HepG2 (cell line): ENCODE results near the gene ZNF514. TPM values are rescaled to one million over a fixed set of nuclear protein-coding genes. Genes with fewer than 3 reads are reported as not detected.

Experiments used
- CHCHD3 ChIP-seq: sonication (generic); formaldehyde crosslinking; IDR thresholded peaks from 2 replicates; pipeline ENCODE4 v1.8.0; 2022; ENCODE audit warnings: mild to moderate bottlenecking, missing genetic modification reagents, moderate library complexity
- DDIT3 ChIP-seq: sonication (generic); formaldehyde crosslinking; IDR thresholded peaks from 2 replicates; pipeline ENCODE4 v1.4.0; 2020; ENCODE audit warnings: mild to moderate bottlenecking, missing genetic modification reagents
- FOSL2 ChIP-seq: sonication (generic); formaldehyde crosslinking; IDR thresholded peaks from 2 replicates; pipeline ENCODE4 v1.4.0; 2020; ENCODE audit warnings: missing genetic modification reagents
- GLMP ChIP-seq: sonication (generic); formaldehyde crosslinking; IDR thresholded peaks from 2 replicates; pipeline ENCODE4 v1.9.0; 2021; ENCODE audit warnings: missing genetic modification reagents, mild to moderate bottlenecking, borderline replicate concordance
- HNF4A ChIP-seq: sonication (generic); formaldehyde crosslinking; IDR thresholded peaks from 2 replicates; pipeline ENCODE4 v1.4.0; 2020; ENCODE audit warnings: missing genetic modification reagents
- HOXA5 ChIP-seq: sonication (generic); formaldehyde crosslinking; IDR thresholded peaks from 2 replicates; pipeline ENCODE4 v1.4.0; 2020; ENCODE audit warnings: missing genetic modification reagents
- KDM5A ChIP-seq: fragments of 200-600 bp; sonication (generic); IDR thresholded peaks from 2 replicates; pipeline ENCODE4 v1.7.0; 2018; ENCODE audit warnings: antibody characterized with exemption, mild to moderate bottlenecking, low read length, borderline replicate concordance
- MEIS1 ChIP-seq: sonication (generic); formaldehyde crosslinking; IDR thresholded peaks from 2 replicates; pipeline ENCODE4 v1.9.0; 2021; ENCODE audit warnings: mild to moderate bottlenecking, missing genetic modification reagents, moderate library complexity, borderline replicate concordance
- MXD3 ChIP-seq: IDR thresholded peaks from 2 replicates; pipeline ENCODE4 v1.6.1; 2016; ENCODE audit warnings: mild to moderate bottlenecking, missing biosample characterization, missing genetic modification reagents
- NRL ChIP-seq: sonication (generic); formaldehyde crosslinking; IDR thresholded peaks from 2 replicates; pipeline ENCODE4 v1.5.0; 2020; ENCODE audit warnings: missing genetic modification reagents, mild to moderate bottlenecking, moderate library complexity, borderline replicate concordance
- PTBP1 ChIP-seq: fragments of 200-400 bp; formaldehyde crosslinking; IDR thresholded peaks from 2 replicates; pipeline ENCODE4 v1.6.1; 2018; ENCODE audit warnings: low read length, low read depth; ENCODE audit not compliant: poor library complexity, severe bottlenecking
- RXRB ChIP-seq: IDR thresholded peaks from 2 replicates; pipeline ENCODE4 v1.6.1; 2016; ENCODE audit warnings: borderline replicate concordance, missing genetic modification reagents, missing compliant biosample characterization
- TEAD2 ChIP-seq: sonication (generic); formaldehyde crosslinking; IDR thresholded peaks from 2 replicates; pipeline ENCODE4 v1.9.0; 2021; ENCODE audit warnings: missing genetic modification reagents
- XBP1 ChIP-seq: sonication (generic); formaldehyde crosslinking; IDR thresholded peaks from 2 replicates; pipeline ENCODE4 v1.5.0; 2020; ENCODE audit warnings: missing genetic modification reagents
- ZBTB10 ChIP-seq: sonication (generic); formaldehyde crosslinking; IDR thresholded peaks from 2 replicates; pipeline ENCODE4 v1.4.0; 2020; ENCODE audit warnings: missing genetic modification reagents, borderline replicate concordance
- ZBTB34 ChIP-seq: sonication (generic); formaldehyde crosslinking; IDR thresholded peaks from 2 replicates; pipeline ENCODE4 v1.8.0; 2022; ENCODE audit warnings: mild to moderate bottlenecking, missing genetic modification reagents
- ZFP36L2 ChIP-seq: sonication (generic); formaldehyde crosslinking; IDR thresholded peaks from 2 replicates; pipeline ENCODE4 v1.4.0; 2020; ENCODE audit warnings: missing genetic modification reagents
- ZNF280D ChIP-seq: sonication (generic); formaldehyde crosslinking; IDR thresholded peaks from 2 replicates; pipeline ENCODE4 v1.5.1; 2020; ENCODE audit warnings: mild to moderate bottlenecking, missing genetic modification reagents
- ZNF777 ChIP-seq: sonication (generic); formaldehyde crosslinking; IDR thresholded peaks from 2 replicates; pipeline ENCODE4 v1.4.0; 2020; ENCODE audit warnings: missing genetic modification reagents
- ZSCAN30 ChIP-seq: sonication (generic); formaldehyde crosslinking; IDR thresholded peaks from 2 replicates; pipeline ENCODE4 v1.5.0; 2020; ENCODE audit warnings: mild to moderate bottlenecking, missing genetic modification reagents
- polyA plus RNA-seq, 8 experiments: library from polyadenylated mRNA; depleted of rRNA in 3 of 8; stranded (reverse) in 7 of 8; unstranded in 1 of 8; fragments of >200 nt; fragmentation: Illumina TruSeq in 4 of 8; extraction: Trizol in 4 of 8; gene quantifications; 2 replicates each; pipeline versions ENCODE4 v1.2.1 to v1.2.3, GENCODE V29; 2011 to 2016; ENCODE audit warnings: low read depth in 4 of 8, missing spikeins in 1 of 8, mixed read lengths in 1 of 8; ENCODE audit not compliant: insufficient read depth in 1 of 8
- total RNA-seq, 5 experiments: library from RNA; depleted of rRNA; stranded (reverse); fragments of >200 nt; fragmentation: Illumina TruSeq; extraction: Trizol; gene quantifications; 2 replicates each; pipeline ENCODE4 v1.2.3, GENCODE V29; 2016; ENCODE audit warnings: low read depth in 1 of 5

Gene ZNF514
- total and polyA plus RNA-seq, 2 of the 13 experiments (the other 11 are each of a cell fraction or from before 2014, with no cell fraction given) = 15.2 to 18.7 TPM

- TF ChIP-seq ZNF280D = peak; percentile 70
- no peak for TF ChIP-seq CHCHD3 (CRISPR knock-in tag)
- TF ChIP-seq ZSCAN30 = no peak
- TF ChIP-seq KDM5A = no peak
- no peak for TF ChIP-seq RXRB (CRISPR knock-in tag)
- no peak for TF ChIP-seq DDIT3 (CRISPR knock-in tag)
- TF ChIP-seq ZBTB10 (CRISPR knock-in tag) = no peak
- TF ChIP-seq TEAD2 (CRISPR knock-in tag) = no peak
- TF ChIP-seq PTBP1 = no peak
- TF ChIP-seq XBP1 = no peak
- no peak for TF ChIP-seq FOSL2 (CRISPR knock-in tag)
- 0 out of 2 replicates have a peak, but pooled peaks have one; percentile 4 for TF ChIP-seq ZNF777 (CRISPR knock-in tag)
- no peak for TF ChIP-seq ZBTB34
- no peak for TF ChIP-seq MEIS1 (CRISPR knock-in tag)
- TF ChIP-seq NRL = peak; percentile 18; the same call in 1 of the 2 replicates
- no peak for TF ChIP-seq HNF4A (CRISPR knock-in tag)
- TF ChIP-seq MXD3 (CRISPR knock-in tag) = peak; percentile 30; the same call in 1 of the 2 replicates
- no peak for TF ChIP-seq GLMP
- no peak for TF ChIP-seq HOXA5 (CRISPR knock-in tag)
- TF ChIP-seq ZFP36L2 (CRISPR knock-in tag) = no peak
Measured at GRCh38 chr2:95159690-95160449, at the start of gene ZNF514 (continued).
